Mucosa of rectum (tissue), 2 donors: ENCODE measurements around the gene TEX2.
A peak's percentile ranks its signal among the peaks of the same experiment; 100 is the strongest.

Source experiments
- H3K27ac ChIP-seq, 2 donors: one replicate each; pipeline ENCODE4 v1.7.0; 2013; ENCODE audit warnings: inconsistent platforms in 2 of 2, low read depth in 2 of 2, low read length in 2 of 2
- H3K27me3 ChIP-seq, 2 donors: one replicate each; pipeline ENCODE4 v1.7.0; 2013; ENCODE audit warnings: low read length in 2 of 2; ENCODE audit not compliant: control insufficient read depth in 2 of 2, insufficient read depth in 2 of 2
- H3K36me3 ChIP-seq, 2 donors: one replicate each; pipeline ENCODE4 v1.7.0; 2013; ENCODE audit warnings: low read length in 2 of 2; ENCODE audit not compliant: control insufficient read depth in 2 of 2, insufficient read depth in 2 of 2
- H3K4me1 ChIP-seq, 2 donors: one replicate each; pipeline ENCODE4 v1.7.0; 2013; ENCODE audit warnings: low read length in 2 of 2, mild to moderate bottlenecking in 1 of 2; ENCODE audit not compliant: control insufficient read depth in 2 of 2, insufficient read depth in 2 of 2
- H3K4me3 ChIP-seq, 2 donors: one replicate each; pipeline ENCODE4 v1.7.0; 2013; ENCODE audit warnings: low read length in 2 of 2
- H3K9ac ChIP-seq, 2 donors: one replicate each; pipeline ENCODE4 v1.7.0; 2013; ENCODE audit warnings: low read length in 2 of 2, low read depth in 1 of 2, mild to moderate bottlenecking in 1 of 2
- H3K9me3 ChIP-seq, 2 donors: one replicate each; pipeline ENCODE4 v1.7.0; 2013; ENCODE audit warnings: low read length in 2 of 2; ENCODE audit not compliant: control insufficient read depth in 2 of 2
- donor health status: healthy.
- donor health status: Normal muscosa, but diverticular disease.

TEX2 gene

DNA sequence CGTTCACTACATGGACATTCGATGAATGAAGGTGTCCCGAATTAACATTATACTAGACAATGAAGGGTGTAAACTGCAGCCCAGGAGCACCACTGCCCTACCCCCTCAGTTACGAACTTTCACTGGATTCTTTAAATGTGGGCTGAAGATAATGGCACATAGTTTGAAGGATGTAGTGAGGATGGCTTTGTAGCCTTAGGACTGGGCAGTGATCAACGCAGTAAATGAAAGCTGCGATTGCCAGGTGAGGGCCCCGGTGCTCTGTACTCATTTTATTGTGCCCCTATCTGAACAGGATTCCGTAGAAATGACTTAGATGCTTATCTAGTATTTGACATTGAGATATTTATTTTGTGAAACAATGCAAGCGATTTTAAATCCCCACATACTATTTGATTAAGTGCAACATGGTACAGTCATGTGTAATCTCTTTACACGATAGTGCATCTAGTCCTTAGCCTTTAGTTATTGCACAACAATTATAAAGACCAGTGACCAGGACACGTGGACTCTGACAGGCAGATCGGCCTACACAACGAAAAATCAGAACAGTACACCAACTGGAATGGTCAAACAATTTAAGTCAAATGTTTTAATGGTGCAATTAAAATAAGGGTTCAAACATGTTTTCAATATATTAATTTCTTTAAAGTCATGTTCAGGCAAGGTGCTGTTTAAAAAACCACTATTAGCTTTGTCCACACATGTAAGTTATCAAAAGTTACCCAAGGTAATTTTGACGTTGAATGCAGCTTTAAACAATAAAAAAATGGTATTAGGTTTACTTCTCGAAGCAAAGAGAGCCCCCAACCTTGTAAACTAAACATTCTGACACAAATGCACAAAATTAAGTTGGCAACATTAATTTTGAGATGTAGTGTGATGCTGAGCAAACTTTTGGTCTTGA is 115.7 kb downstream of the TEX2 start:
- peaks cover 6 to 21% of the 10 kb centered on the region in 2 donors for H3K4me1 ChIP-seq
- peak overlapping the region; percentile 35 to 89 for H3K27ac ChIP-seq
- peak overlapping the region; percentile 87 to 97 for H3K4me3 ChIP-seq
- no peaks in the 10 kb centered on the region for H3K9me3 ChIP-seq
- peaks cover under 1% of the 10 kb centered on the region in 2 donors for H3K36me3 ChIP-seq
- H3K27me3 ChIP-seq: no peaks in the 10 kb centered on the region
- peak overlapping the region; percentile 85 to 99 for H3K9ac ChIP-seq

DNA sequence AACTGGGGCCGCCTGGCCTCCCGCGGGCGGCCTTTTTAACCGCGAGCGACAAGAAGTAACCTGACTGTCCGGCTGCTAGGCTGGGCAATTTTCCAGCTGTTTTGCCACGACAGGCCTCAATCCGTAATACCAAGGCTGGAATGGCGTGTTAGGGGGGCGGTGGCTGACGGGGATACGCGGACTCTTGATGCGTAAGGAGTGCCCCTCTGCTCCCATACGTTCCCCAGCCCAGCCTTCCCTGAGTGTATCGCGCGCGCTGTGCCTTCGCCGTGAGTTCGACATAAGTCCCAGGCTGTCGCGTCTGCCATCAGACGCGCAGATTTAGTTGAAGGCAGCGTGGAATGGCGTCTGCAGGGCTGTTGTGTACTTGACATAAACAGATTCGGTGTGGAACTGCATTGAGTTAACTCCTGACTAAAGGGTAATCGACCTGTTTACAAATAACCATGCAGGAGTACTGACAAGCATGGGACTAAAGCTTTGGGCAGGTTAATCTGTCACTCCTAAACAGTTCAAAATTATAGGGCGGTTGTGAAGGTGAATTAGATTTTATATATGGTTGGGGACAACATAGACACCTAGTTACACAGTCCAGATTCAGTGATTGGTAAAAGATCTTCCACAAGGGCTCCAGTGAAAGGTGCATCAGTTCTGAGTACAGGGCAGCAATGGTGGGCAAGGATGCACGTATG is 116.5 kb downstream of the TEX2 start:
- Histone ChIP-seq H3K9ac (peak overlapping the region; percentile 85 to 99), H3K27ac (peak overlapping the region; percentile 89 to 97)

DNA sequence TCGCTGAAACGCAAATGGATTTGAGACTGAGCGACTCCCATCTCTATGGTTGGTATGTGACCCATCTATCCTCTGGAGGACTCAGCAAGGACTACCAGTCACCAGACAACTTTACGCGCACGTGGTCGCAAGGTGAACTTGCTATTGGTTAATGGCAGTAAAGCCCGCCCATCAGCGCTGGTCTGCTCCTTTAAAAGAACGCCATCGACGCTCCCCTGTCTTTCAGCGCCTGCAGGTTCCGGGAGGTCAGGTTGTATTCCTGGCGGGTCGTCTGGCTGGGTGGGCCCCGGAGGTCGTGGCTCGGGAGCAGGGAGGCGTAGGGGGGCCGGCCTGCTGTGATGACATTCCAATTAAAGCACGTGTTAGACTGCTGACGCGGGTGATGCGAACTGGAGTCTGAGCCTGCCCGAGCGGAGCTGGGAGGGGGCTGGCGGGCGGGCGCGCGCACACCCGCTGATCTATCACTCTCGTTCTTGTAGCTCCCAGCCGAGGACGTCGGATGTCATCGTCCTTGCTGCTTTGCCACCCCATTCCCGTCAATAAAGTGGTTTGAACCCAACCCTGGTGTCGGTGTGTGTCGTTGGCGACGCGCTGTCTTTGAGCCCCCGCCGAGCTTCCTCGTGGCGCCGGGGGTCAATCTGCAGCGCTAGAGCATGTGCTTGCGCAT is 117.2 kb downstream of the TEX2 start:
- H3K27me3 ChIP-seq: no peaks in the 10 kb centered on the region
- peak overlapping the region; percentile 87 to 97 for H3K4me3 ChIP-seq
- no peaks in the 10 kb centered on the region for H3K9me3 ChIP-seq
- H3K9ac ChIP-seq: peak overlapping the region; percentile 85 to 99
- H3K4me1 ChIP-seq: peaks cover 6 to 21% of the 10 kb centered on the region in 2 donors
- no peaks in the 10 kb centered on the region for H3K36me3 ChIP-seq
- H3K27ac ChIP-seq: peak overlapping the region; percentile 89 to 97

More for the DNA sequence above, 116.5 kb downstream of the TEX2 start:
- H3K27me3 ChIP-seq: no peaks in the 10 kb centered on the region
- peaks cover 6 to 21% of the 10 kb centered on the region in 2 donors for H3K4me1 ChIP-seq
- H3K4me3 ChIP-seq: peak overlapping the region; percentile 87 to 97
- no peaks in the 10 kb centered on the region for H3K36me3 ChIP-seq
- no peaks in the 10 kb centered on the region for H3K9me3 ChIP-seq

- no peaks in the 10 kb centered on the region for H3K9me3 ChIP-seq
- peak overlapping the region; percentile 73 to 82 for H3K9ac ChIP-seq
- peak overlapping the region; percentile 89 to 97 for H3K27ac ChIP-seq
- peak overlapping the region; percentile 87 to 97 for H3K4me3 ChIP-seq
- H3K27me3 ChIP-seq: no peaks in the 10 kb centered on the region
- peaks cover 6 to 18% of the 10 kb centered on the region in 2 donors for H3K4me1 ChIP-seq
- no peaks in the 10 kb centered on the region for H3K36me3 ChIP-seq
Observed at GRCh38 chr17:64145375-64145750, 117.7 kb downstream of the TEX2 start.

- H3K4me3 ChIP-seq: no peak overlapping the region
Observed at GRCh38 chr17:64139542-64139941, 123.5 kb downstream of the TEX2 start.

DNA sequence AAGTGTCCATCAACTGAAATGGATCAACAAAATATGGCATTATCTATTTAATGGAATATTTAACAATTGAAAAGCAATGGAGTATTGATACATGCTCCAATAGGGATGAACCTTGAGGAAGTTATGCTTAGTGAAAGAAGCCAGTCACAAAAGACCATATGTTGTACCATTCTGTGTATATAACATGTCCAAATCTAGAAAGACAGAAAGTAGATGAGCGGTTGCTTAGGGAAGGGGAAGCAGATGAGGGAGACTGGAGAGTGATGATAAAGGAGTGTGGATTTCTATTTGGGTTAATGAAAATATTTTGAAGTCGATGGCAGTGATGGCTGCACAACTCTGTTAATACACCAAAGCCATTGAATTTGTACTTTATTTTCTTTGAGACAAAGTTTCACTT is 124.6 kb downstream of the TEX2 start:
- H3K27ac ChIP-seq: no peak overlapping the region
- no peaks in the 10 kb centered on the region for H3K4me1 ChIP-seq
- H3K9me3 ChIP-seq: no peaks in the 10 kb centered on the region
- H3K9ac ChIP-seq: no peak overlapping the region
- H3K27me3 ChIP-seq: no peaks in the 10 kb centered on the region
- no peak overlapping the region for H3K4me3 ChIP-seq
- no peaks in the 10 kb centered on the region for H3K36me3 ChIP-seq

More at GRCh38 chr17:64139542-64139941, 123.5 kb downstream of the TEX2 start:
- Histone ChIP-seq H3K9me3 (no peaks in the 10 kb centered on the region), H3K9ac (no peak overlapping the region), H3K27me3 (no peaks in the 10 kb centered on the region), H3K36me3 (no peaks in the 10 kb centered on the region), H3K27ac (no peak overlapping the region), H3K4me1 (no peaks in the 10 kb centered on the region)

DNA sequence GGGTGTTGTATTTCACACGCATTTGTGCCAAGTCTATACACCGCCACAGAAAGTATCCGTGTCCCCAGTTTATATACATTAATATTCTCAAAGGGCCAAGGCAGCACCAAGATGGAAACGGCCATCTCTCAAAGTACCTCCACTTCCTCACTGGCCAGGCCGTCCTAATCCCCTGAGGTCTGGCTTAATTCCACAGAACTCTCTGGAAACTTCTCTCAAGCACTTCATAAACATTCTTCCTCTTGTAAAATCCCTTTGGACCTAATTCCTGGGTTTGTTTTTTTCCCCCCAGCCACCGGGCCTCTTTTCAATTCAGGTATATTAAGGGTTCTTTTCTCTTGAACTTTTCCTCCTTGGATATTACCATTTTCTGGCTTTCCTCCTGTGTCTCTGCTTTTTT is 128.1 kb downstream of the TEX2 start:
- Histone ChIP-seq H3K4me3 (no peak overlapping the region), H3K9me3 (no peaks in the 10 kb centered on the region)

DNA sequence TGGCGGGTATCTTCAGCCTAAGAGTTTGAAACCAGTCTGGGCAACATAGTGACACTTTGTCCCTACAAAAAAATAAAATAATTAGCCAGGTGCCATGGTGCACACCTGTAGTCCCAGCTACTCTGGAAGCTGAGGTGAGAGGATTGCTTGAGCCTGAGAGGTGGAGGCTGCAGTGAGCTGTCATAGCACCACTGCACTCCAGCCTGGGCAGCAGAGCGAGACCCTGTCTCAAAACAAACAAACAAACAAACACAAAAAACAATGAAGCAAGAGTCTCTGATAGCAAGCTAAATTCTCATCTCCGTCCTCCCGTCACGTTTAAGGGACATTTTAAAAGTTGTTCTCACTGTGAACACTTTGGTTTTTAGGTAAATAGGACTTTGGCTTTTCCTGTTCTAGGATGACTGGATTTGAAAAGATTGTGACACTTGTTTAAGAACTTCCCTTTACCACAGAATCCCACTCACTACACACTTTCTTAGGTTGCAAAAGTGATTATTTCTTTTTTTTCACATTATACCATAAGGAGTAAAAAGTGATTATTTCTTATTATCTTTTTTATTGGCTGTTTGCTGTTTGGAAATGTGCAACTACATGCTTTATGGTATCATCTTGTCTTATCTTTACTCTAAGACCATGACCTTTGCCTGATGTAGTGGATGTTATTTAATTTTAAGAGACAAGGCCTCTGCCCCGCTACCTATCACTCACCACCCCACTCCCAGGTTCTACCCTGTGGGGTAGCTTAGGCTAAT is 128.7 kb downstream of the TEX2 start:
- Histone ChIP-seq H3K9ac (no peak overlapping the region), H3K27me3 (no peaks in the 10 kb centered on the region), H3K4me1 (peaks cover 10 to 11% of the 10 kb centered on the region in 2 donors), H3K27ac (no peak overlapping the region), H3K36me3 (no peaks in the 10 kb centered on the region), H3K4me3 (no peak overlapping the region), H3K9me3 (no peaks in the 10 kb centered on the region)

More for the DNA sequence above, 128.1 kb downstream of the TEX2 start:
- Histone ChIP-seq H3K27me3 (no peaks in the 10 kb centered on the region), H3K27ac (no peak overlapping the region), H3K36me3 (no peaks in the 10 kb centered on the region), H3K4me1 (peaks cover 10 to 11% of the 10 kb centered on the region in 2 donors), H3K9ac (no peak overlapping the region)

DNA sequence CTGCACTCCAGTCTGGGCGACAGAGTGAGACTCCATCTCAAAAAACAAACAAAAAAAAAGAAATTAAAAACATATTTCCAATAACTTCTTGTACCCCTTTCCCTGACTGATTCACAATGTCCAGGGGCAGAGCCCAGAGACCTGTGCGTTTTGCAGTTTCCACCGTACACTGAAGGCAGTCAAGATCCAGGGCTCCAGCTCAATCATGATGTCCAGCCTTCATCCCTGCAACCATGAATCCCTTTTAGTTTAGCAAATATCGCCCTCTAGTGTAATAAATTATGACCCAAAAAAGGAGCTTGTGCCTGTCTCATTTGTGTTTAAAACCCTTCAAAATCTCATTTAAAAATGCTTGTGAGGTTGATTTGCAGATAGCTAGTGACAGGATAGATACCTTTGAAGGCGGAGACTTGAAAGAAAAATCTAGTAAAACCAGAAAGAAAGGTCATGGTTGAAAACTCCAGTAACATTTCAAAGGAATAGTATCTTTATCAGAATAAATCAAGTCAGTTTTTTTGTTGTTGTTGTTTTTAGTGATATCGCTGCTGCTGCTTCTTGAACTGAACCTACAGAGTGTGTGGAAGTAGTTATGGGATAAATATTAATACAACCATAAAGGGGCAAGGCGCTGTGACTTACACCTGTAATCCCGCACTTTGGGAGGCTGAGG is 129.4 kb downstream of the TEX2 start:
- no peaks in the 10 kb centered on the region for H3K36me3 ChIP-seq
- H3K27ac ChIP-seq: no peak overlapping the region
- no peaks in the 10 kb centered on the region for H3K9me3 ChIP-seq
- H3K27me3 ChIP-seq: no peaks in the 10 kb centered on the region
- H3K4me3 ChIP-seq: no peak overlapping the region
- H3K9ac ChIP-seq: no peak overlapping the region
- peaks cover 15% of the 10 kb centered on the region in 2 donors for H3K4me1 ChIP-seq
